Right ventricle myocardium inferior (tissue), 1 donor: Measurements from ENCODE around the gene FHL1. TPM values are rescaled to one million over a fixed set of nuclear protein-coding genes. Genes with fewer than 3 reads are reported as not detected.
"Not testable (repeated sequence)": the region's sequence is repeated elsewhere in the genome, so short reads cannot be mapped to it uniquely, and the experiment has no call there.

Source experiments
- ATAC-seq: fragments of 200-7000 bp; cut with Tn5 transposase; one replicate; pipeline ENCODE4 v1.9.1; 2020; ENCODE audit warnings: mild to moderate bottlenecking, moderate library complexity
- DNase-seq: peaks from one replicate; pipeline ENCODE4 v3.0.0; 2021; ENCODE audit errors: missing footprints
- intact Hi-C: fragments of 100-400 bp; cut with DNase I; formaldehyde crosslinking; loops from one replicate; pipeline ENCODE4 v1.11.0; 2022
- total RNA-seq: library from RNA; stranded (reverse); fragmentation: NEBNext Ultra II Directional; extraction: Animal tissue kit (Norgen Biotek cat#: 25700); gene quantifications from one replicate; pipeline ENCODE4 v1.2.1, GENCODE V29; 2021
- donor health status: DM: no; HTN: yes; CAD: no; lungs with severe emphysema.

The FHL1 gene
- total RNA-seq, 1 donor from 2014 or later, result 1,876 TPM

DNA sequence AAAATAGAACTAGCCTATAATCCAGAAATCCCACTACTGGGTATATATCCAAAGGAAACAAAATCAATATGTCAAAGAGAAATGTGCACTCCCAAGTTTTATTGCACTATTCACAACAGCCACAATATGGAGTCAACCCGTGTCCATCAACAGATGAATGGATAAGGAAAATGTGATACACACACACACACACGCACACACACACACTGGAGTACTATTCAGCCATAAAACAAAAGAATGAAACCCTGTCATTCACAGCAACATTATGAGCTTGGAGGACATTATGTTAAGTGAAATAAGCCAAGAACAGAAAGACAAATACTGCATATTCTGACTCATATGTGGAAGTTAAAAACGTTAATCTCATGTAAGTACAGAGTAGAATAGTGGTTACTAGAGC is 5.8 kb upstream of the FHL1 start:
- no peak for DNase-seq
- no peak for ATAC-seq

GRCh38 chrX:136142592-136142991 is 4.7 kb upstream of the FHL1 start:
- intact Hi-C loops, result no loop called here
- DNase-seq, result no peak
- ATAC-seq, result no peak

More for the DNA sequence above, 5.8 kb upstream of the FHL1 start:
- intact Hi-C loops, result no loop called here

DNA sequence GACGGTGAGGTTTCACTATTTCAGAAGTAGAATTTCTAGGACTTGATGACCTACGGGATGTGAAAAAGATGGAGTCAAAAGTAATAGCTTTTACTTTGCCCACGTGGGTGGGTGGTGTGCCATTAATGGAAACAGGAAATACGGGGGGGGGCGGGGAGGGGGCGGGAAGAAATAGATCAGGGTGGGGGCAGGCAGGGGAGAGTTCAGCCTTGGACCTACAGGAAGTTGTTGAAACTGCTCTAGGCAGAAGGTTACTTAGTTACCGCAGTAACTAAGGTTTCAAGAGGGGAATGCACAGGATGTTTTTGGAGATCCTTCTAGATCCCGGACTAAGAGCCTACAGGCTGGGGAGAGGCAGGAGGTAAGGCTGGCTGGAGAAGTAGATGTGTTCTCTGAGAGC is 3.6 kb upstream of the FHL1 start:
- DNase-seq (no peak), ATAC-seq (no peak)
- intact Hi-C loops, result no loop called here

GRCh38 chrX:136146614-136147314 is 569 bp upstream of the FHL1 start:
- intact Hi-C loops, result loop anchor here (2.0 to 5.0 kb wide), 2 partner anchors 22 to 114 kb away; no protein-coding TSS in a partner anchor
- DNase-seq (peak; percentile 68), ATAC-seq (peak; percentile 35)

DNA sequence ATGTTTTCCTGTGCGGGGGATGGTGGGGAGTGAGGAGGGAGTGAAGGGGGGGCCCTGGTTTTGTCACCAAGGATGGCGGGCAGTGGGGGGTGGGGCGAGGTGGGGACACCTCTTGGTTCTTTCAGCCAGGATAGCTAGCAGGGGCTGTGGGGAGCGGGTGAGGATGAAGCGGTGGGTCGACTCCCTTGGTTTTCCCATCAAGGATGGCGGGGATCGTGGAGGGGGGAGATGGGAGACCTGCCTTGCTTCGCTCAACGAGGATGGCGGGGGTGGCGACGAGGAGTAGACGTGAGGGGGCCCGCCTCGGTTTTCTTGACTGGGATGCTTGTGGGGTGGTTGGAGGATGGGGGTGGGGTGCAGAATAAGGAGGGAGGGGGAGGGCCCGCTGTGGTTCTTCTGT is 643 bp downstream of the FHL1 start:
- intact Hi-C loops, result loop anchor here (2.0 to 5.0 kb wide), 2 partner anchors 21 to 116 kb away; no protein-coding TSS in a partner anchor

DNA sequence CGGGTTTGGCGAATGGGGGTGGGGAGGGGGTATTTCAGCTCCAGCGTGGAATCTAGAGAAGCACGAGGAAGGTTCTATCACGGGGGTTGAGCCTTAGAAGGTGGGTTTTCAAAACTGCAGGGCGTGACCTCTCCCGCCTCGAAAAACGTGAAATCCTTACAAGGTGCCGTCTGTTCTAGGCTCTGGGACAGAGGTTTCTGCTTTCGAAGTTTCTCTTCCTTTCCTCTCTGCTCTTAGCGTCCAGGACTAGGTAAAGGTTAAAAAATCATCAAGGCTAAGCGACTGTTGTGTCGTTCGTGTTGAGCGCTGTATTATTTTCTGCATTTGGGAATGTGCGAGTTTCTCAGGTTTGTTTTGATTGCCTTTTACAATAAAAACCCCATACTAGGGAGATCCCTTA is 1.1 kb downstream of the FHL1 start:
- intact Hi-C loops, result loop anchor here (5.0 kb wide), 1 partner anchor 116 kb away; no protein-coding TSS in a partner anchor
- no peak for ATAC-seq
- DNase-seq, result no peak

More for the DNA sequence above, 643 bp downstream of the FHL1 start:
- DNase-seq, result no peak
- peak; percentile 3 for ATAC-seq

- no peak for DNase-seq
- no peak for ATAC-seq
- intact Hi-C loops, result no loop called here
Observed at GRCh38 chrX:136154998-136155397, 7.7 kb downstream of the FHL1 start.

DNA sequence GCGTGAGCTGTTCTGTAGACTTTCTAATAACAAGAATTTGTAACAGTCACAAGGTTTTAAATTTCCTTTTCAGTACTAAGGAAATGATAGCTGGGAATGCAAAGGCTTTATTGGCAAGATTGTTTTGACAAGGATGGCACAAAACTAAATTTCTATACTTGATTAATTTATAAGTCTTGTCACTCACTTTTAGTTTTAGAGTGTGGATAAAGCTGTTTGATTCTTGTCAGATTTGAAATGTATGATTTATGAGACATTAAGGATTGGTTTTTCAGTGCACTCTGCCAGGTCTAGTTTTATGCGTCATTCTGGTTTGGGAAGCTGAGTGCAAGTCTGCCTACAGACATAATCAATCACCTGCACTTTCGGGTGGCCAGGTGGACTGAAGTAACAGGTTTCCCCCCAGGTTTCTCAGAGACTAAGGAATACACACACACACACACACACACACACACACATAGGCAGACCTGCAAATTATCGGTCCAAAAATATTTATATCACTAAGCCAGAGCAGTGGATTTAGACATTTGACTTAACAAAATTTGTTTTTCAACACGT is 9.3 kb downstream of the FHL1 start:
- intact Hi-C loops, result no loop called here
- DNase-seq (no peak), ATAC-seq (no peak)

DNA sequence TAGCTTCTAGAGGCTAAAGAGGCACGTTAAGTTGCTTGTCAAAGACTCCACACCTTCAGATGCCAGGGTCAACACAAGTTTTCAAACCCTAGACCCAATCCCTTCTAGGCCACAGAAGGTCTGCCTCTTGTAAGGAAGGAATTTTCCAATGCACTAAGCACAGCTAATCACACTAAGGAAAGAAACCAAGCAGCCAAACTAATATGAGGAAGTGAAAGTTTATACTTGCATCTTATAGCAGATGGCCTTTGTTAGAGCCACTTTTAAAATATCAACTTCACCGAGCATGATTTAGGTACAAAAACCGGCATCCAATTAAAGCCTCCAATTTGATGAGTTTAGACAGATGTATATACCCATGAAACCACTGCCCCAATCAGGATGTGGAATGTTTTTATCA is 9.9 kb downstream of the FHL1 start:
- DNase-seq, result no peak
- intact Hi-C loops, result no loop called here
- ATAC-seq, result no peak

DNA sequence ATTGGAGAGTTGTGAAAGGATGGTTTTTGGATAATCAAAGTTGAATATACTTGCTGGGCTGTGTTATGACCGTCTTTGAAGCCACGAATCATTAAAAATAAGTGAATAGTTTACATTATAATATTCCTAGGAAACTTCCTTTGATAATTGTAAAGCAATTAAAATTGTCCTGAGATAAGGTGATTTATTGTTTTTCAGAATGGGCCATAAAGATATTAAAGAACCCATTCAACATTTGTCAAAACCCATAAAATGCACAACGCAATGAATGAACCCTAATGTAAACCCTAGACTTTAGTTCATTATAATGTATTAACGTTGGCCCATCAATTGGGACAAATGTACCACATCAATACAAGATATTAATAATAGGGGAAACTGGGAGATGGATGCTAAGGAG is 11.4 kb downstream of the FHL1 start:
- intact Hi-C loops, result no loop called here
- ATAC-seq (no peak), DNase-seq (no peak)

DNA sequence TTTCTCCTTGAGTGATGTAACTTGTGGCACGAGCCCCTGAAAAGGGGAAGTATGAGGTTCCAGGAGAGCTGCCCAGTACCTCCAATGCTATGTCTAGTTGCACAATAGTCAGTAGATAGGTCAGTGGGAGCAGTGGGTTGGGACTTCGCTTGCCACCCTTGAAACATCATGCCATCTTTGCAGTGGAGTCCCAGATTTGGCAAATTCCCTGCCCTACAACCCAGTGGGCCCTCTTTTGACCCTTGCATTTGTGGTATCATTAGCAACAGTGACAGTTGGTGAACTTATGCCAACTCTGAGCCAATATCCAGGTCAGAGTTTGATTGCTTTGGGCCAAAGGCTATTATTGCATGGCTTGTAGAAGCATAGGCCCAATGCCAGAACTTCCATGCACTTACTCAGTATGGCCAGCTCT is 12.3 kb downstream of the FHL1 start:
- intact Hi-C loops, result loop anchor here (10.0 kb wide), 1 partner anchor 335 kb away; the partner anchor contains the start of gene HTATSF1
- ATAC-seq, result peak; percentile 69
- no peak for DNase-seq

DNA sequence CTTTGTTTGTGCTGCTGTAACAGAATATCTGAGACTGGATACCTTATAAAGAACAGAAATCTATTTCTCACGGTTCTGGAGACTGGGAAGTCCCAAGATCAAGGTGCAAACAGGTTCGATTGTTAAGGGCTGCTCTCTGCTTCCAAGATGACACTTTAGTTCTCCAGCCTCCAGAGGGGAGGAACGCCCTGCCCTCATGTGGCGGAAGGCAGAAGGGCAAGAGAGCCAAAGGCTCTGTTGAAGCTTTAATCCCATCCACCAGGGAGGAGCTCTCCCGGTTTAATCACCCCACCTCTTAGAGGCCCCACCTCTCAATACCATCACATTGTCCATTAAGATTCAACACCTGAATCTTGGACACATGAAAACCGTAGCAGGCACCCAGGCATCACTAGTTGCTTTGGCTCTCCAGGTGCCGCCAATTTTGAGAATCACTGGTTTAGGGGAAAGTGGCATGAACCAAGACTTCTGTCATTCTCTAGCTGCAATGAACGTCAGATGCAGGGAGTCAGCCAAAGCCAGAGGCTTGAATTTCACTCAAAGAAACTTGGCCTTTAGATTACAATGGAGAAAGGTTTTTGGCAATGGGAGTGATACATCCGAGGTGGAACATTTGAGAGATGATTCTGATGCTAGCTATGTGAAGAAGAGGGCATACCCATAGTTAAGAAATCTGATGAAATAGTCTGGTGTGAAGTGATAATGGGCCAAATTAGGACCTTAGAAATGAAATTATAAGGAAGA is 15.7 kb downstream of the FHL1 start:
- intact Hi-C loops, result loop anchor here (2.0 to 10.0 kb wide), 3 partner anchors 36 to 332 kb away; partner anchors contain the start of gene HTATSF1
- no peak for DNase-seq
- ATAC-seq, result peak; percentile 71

DNA sequence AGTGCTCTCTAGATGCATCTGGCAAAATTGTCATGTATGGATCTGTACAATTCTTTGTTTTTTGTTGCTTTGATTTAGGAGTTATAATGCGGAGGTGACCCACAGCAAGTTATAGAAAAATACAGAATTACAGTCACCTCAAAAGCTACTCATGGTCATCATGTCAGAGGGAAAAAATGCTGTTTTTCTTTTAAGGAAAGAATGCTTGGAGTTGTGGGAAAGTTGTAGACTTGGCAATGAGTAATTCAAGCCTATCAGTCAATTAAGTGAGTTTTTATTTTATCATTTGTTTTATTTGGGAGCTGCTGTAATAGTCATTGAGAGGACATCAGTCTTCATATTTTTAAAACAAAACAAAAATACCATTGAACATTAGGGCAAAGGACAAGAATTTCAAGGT is 16.4 kb downstream of the FHL1 start:
- DNase-seq (no peak), ATAC-seq (no peak)
- intact Hi-C loops, result loop anchor here (2.0 to 10.0 kb wide), 3 partner anchors 37 to 331 kb away; partner anchors contain the start of gene HTATSF1

DNA sequence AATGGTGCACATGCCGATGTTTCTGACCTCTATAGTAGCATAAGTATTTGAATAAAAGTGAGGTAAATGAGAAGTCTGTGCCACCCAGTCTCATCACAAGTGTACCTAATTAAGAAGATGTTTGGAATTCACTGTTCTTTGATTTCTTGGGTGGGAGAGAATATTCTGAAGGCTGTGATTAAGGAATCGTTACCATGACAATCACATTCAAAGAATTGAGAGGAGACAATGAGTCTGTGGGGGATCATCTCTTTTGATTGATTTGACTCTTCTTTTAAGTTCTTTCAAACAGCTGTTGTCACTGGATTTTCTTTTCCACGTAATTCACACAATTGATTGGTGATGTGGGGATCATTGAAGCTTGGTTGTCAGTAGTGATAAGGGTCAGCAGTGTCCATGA is 18.1 kb downstream of the FHL1 start:
- ATAC-seq (no peak), DNase-seq (no peak)
- intact Hi-C loops, result loop anchor here (10.0 kb wide), 1 partner anchor 329 kb away; the partner anchor contains the start of gene HTATSF1

- ATAC-seq, result peak; percentile 29
- intact Hi-C loops, result loop anchor here (10.0 kb wide), 1 partner anchor 328 kb away; the partner anchor contains the start of gene HTATSF1
- no peak for DNase-seq
Observed at GRCh38 chrX:136166221-136166855, 19.0 kb downstream of the FHL1 start.

DNA sequence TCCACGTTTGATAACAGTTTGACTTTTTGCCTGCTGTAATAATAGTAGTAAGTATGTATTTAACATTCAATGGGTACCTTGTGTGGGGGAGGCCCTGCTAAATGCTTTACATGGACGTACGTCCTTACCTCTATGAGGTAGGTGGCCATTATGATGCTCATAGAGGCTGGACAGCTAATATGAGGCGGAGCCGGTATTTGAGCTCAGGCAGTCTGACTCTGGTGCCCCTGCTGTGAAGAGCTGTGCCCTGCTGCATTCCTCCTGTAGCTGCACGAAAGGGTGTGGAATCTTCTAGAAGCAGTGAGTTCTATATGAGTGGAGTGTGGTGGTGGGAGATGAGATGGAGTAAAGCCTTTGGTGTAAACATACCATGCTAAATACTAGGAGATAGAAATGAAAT is 20.7 kb downstream of the FHL1 start:
- intact Hi-C loops, result loop anchor here (2.0 to 10.0 kb wide), 3 partner anchors 21 to 327 kb away; partner anchors contain the start of genes FHL1 and HTATSF1
- not testable (repeated sequence) for ATAC-seq, DNase-seq

GRCh38 chrX:136168929-136169735 is 21.8 kb downstream of the FHL1 start:
- peak; percentile 82 for ATAC-seq
- DNase-seq, result peak; percentile 65
- intact Hi-C loops, result loop anchor here (2.0 to 10.0 kb wide), 3 partner anchors 22 to 326 kb away; partner anchors contain the start of genes FHL1 and HTATSF1
